Ectodermal cell (in vitro differentiated cells): ENCODE data around the gene SGCA.

Experiments used
- H3K27ac ChIP-seq: 2 replicates; pipeline ENCODE4 v1.7.0; 2013; ENCODE audit warnings: mild to moderate bottlenecking, low read depth, low read length; ENCODE audit not compliant: insufficient read depth, poor library complexity, severe bottlenecking
- H3K27me3 ChIP-seq: 2 replicates; pipeline ENCODE4 v1.7.0; 2013; ENCODE audit warnings: mild to moderate bottlenecking, low read length; ENCODE audit not compliant: insufficient read depth, control insufficient read depth, poor library complexity, severe bottlenecking
- H3K36me3 ChIP-seq: one replicate; pipeline ENCODE4 v1.7.0; 2013; ENCODE audit warnings: low read length; ENCODE audit not compliant: control insufficient read depth, insufficient read depth
- H3K4me1 ChIP-seq: one replicate; pipeline ENCODE4 v1.7.0; 2013; ENCODE audit warnings: low read length; ENCODE audit not compliant: control insufficient read depth, insufficient read depth
- H3K4me3 ChIP-seq: 2 replicates; pipeline ENCODE4 v1.7.0; 2013; ENCODE audit warnings: low read depth, low read length, control low read depth; ENCODE audit not compliant: insufficient read depth
- H3K9me3 ChIP-seq: 2 replicates; pipeline ENCODE4 v1.7.0; 2013; ENCODE audit warnings: mild to moderate bottlenecking, low read length, moderate library complexity; ENCODE audit not compliant: control insufficient read depth
- WGBS, 2 experiments: methylation state at CpG; one replicate each; pipeline ENCODE4 v1.1.7; 2013; ENCODE audit warnings: missing lambda C conversion rate in 2 of 2; 5-methylcytosine and 5-hydroxymethylcytosine counted together

The SGCA gene

DNA sequence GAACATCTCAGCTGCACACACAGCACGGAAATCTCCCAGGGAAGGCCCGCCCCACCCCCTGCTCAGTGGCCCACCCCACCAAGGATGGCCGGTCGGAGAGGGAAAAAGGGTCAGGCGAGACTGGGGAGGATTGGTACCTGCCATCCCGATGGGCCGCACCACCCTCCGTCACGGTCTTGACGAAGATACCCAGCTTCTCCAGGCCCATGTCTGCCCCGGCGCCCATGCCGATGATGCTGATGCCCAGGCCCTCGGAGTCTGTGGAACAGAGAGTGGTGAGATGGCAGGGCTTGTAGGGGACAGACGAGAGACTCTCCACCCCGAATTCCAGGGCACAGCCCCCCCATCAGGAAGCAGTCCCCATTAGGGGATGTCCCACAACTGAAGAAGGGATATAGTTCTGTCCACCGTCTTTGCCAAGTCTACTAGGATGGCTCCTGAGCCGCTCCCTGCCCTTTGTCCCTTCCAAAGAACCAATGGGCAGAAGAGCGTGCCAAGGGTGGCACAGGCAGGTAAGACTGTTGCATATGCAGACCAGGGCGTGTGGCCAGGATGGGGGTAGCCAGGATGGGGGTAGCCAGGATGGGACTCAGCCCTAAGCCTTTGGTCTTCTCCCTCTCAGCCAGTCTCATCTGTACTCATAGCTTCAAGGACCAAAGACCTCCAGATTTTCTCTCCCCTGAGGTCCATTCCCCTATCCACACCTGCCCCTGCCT is 22.2 kb upstream of the SGCA start:
- H3K4me1 ChIP-seq, result peaks cover 34% of the 10 kb centered on the region
- H3K27me3 ChIP-seq, result no peaks in the 10 kb centered on the region
- WGBS, 2 experiments, result 95 to 96% methylated on average over 20 of the region's 20 CpGs
- no peak overlapping the region for H3K27ac ChIP-seq
- no peak overlapping the region for H3K4me3 ChIP-seq
- H3K9me3 ChIP-seq, result no peaks in the 10 kb centered on the region
- peaks cover 44% of the 10 kb centered on the region for H3K36me3 ChIP-seq

DNA sequence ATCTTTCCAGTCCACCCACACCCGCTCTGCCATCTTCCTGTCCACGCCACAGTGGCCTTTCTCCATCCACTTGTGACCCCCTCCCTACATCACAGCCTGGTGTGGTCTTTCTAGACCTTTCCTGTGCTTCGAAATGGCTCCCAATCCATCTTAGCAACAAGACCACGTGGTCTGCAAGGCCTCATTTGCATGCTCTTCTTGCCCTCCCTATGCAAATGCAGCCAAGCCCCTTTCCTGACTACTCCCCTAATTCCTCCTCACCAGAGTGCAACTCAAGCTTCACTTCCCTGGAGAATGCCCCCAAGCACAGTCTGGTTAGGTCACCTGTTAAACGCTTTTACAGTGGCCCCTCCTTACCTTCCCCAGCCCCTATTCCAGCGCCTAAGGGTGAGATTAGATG is 21.4 kb upstream of the SGCA start:
- Histone ChIP-seq H3K27ac (no peak overlapping the region), H3K4me3 (no peak overlapping the region), H3K4me1 (peaks cover 34% of the 10 kb centered on the region), H3K27me3 (peaks cover 3% of the 10 kb centered on the region), H3K9me3 (no peaks in the 10 kb centered on the region), H3K36me3 (peaks cover 38% of the 10 kb centered on the region)
- WGBS, 2 experiments, result 87% methylated on average over 6 of the region's 6 CpGs

DNA sequence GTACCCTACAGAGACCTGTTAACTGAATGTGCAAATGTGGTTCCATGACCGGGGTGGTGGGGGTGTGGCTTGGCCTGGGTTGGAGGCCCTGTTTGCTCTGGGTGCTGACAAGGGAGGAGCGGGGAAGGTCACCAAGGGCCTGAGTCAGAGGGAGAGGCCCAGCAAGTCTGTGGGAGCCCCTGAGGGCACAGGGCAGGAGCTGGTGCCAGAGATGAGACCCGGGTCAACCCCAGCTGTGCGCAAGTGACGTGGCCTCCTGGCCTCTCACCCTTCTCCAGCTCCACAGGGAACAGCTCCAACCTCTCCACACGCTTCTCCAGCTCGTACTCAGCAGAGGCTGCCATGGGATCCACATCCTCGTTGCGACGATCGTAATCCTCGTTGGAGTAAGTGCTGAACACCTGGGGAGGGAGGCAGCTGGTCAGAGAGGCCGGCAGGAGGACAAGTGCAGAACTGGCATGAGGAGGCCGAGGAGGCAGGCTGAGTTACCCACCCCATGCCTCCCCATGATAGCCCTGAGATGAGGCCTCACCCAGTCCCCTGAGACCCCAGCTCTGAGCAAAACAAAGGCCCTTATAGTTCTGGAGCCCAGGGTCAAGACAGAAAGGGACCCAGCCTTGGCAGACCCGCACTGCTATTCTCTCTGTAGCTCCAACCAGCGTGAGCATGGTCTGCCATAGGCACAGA is 20.8 kb upstream of the SGCA start:
- peaks cover 9% of the 10 kb centered on the region for H3K27me3 ChIP-seq
- peaks cover 34% of the 10 kb centered on the region for H3K4me1 ChIP-seq
- peaks cover 38% of the 10 kb centered on the region for H3K36me3 ChIP-seq
- H3K27ac ChIP-seq, result no peak overlapping the region
- no peak overlapping the region for H3K4me3 ChIP-seq
- no peaks in the 10 kb centered on the region for H3K9me3 ChIP-seq
- 91% methylated on average over 16 of the region's 16 CpGs for WGBS, 2 experiments

DNA sequence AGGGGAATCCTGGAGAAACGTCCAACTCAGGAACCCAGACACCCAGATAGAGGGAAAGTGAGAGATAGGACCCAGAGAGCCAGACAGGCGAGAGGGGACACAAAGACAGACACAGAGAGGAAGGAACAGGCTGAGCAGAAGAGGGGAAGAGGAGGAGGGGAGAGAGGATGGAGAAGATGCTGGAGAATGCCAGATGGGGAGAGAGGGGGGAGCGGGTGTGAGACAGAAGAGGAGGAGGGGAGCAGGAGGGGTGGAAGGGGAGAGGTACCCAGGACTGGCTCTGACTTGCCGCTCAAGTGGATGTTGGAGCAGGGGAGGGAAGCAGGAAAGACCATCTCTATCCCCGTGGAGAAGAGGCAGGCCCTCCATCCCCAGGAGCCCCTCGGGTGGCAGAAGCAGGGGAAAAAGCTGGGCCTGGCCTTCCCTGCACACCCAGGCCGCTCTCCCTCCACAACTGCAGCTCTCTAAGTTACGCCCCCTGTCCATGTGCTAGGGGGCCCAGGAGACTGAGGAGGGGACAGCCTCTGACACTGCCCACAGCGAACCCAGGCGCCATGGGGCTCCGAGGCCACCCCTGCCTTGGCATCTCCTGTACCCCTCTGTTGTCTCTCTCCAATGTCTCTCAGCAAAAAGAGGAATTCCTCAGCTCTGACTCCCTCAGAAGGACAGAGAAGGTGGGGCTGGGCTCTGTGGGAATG is 20.1 kb upstream of the SGCA start:
- H3K36me3 ChIP-seq, result peaks cover 33% of the 10 kb centered on the region

DNA sequence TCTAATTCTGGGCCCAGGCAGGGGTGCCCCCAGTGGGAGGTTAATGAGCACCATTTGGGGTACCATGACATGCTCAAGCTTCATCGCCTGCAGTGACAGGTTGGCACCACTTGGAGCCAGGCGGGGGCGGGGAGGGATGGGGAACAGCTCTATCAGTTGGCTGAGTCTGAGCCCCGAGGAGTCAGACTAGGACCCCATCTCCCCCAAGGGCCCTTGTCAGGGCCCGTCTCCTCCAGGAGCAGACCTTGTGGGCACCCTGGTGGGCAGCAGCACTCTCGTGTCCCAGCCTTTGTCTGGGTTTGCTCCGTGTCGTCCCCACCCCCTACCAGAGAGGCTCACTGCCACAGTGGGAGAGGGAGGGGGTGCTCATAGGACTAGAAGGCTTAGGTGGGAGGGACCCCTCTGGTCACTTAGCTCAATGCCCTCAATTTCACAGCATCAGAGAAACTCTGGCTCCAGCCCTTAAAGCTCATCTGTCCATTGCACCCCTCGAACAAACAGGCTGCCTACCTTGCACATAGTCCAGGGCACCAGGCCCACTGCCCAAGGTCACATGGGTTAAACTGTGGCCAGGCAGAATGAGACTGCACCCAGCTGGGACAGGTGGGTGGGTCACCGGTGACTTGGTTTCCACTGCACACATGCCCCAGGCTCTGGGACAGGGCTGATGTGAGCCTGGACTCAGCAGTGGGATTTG is 19.4 kb upstream of the SGCA start:
- 68 to 81% methylated on average over 8 to 10 of the region's 10 CpGs for WGBS, 2 experiments
- Histone ChIP-seq H3K4me3 (no peak overlapping the region), H3K27ac (no peak overlapping the region), H3K36me3 (peaks cover 27% of the 10 kb centered on the region), H3K4me1 (peaks cover 28% of the 10 kb centered on the region), H3K9me3 (no peaks in the 10 kb centered on the region), H3K27me3 (peaks cover 16% of the 10 kb centered on the region)

More for the DNA sequence above, 20.1 kb upstream of the SGCA start:
- Histone ChIP-seq H3K9me3 (no peaks in the 10 kb centered on the region), H3K4me1 (peaks cover 28% of the 10 kb centered on the region), H3K27me3 (peaks cover 16% of the 10 kb centered on the region), H3K27ac (no peak overlapping the region), H3K4me3 (no peak overlapping the region)
- WGBS, 2 experiments, result 82 to 85% methylated on average over 11 of the region's 11 CpGs

DNA sequence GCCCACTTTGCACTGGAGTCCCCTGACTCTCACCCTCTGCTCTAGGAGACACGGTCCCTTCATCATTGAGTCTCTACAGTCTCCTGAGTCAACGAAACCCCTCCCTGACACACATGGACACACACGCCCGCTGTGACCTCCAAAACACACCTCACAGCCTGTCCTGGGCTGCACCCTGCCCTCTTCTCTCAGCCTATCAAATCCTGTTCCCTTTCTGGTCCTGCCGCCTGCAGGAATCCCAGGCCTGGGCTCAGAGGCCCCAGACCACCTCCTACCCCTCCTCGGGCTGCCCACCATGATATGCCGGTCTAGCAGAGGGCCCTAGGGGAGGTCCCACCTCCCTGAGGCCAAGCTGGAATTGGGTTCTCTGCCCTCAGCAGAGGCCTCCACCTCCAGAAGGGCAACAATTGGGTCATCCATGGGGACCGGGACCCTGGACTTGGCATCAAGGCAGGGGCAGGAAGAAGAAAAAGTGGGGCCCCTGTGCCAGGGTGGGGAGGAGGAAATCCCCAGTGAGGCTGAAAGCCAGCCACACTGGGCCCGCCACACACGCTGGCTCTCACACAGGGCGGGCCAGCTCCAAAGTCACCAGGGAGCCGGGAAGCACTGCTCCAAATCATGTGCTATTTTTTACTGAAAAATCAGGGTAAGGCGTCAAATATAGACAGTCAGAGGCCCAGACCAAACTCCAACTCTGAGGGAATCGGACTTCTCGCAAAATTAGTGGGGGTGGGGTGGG is 18.7 kb upstream of the SGCA start:
- H3K4me3 ChIP-seq, result peak overlapping the region; percentile 10
- no peaks in the 10 kb centered on the region for H3K9me3 ChIP-seq
- H3K36me3 ChIP-seq, result peaks cover 21% of the 10 kb centered on the region
- no peak overlapping the region for H3K27ac ChIP-seq
- WGBS, 2 experiments, result 79 to 80% methylated on average over 13 to 14 of the region's 15 CpGs
- peaks cover 28% of the 10 kb centered on the region for H3K4me1 ChIP-seq
- H3K27me3 ChIP-seq, result peaks cover 16% of the 10 kb centered on the region

DNA sequence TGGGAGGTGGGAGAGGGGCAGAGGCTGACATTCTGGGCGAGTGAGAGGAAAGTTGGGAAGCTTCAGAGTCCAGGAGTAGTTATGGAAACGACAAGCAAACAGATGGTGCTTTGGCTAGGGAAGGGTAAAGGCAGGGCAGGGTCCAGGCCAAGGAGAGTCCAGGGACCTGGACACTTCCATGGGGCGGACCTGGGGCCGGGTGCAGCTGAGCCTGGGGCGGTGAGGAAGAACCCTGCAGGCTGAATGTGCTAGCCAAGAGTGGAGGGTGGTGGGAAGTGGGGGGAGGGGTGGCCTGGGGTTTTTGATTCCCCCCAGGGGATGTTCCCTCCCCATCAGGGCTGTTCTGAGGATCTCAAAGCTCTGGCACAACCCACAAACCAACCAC is 18.0 kb upstream of the SGCA start:
- Histone ChIP-seq H3K27me3 (peaks cover 16% of the 10 kb centered on the region), H3K27ac (no peak overlapping the region), H3K4me3 (peak overlapping the region; percentile 70), H3K36me3 (peaks cover 15% of the 10 kb centered on the region), H3K9me3 (no peaks in the 10 kb centered on the region), H3K4me1 (peaks cover 35% of the 10 kb centered on the region)
- WGBS, 2 experiments, result 32 to 36% methylated on average over 5 of the region's 5 CpGs

DNA sequence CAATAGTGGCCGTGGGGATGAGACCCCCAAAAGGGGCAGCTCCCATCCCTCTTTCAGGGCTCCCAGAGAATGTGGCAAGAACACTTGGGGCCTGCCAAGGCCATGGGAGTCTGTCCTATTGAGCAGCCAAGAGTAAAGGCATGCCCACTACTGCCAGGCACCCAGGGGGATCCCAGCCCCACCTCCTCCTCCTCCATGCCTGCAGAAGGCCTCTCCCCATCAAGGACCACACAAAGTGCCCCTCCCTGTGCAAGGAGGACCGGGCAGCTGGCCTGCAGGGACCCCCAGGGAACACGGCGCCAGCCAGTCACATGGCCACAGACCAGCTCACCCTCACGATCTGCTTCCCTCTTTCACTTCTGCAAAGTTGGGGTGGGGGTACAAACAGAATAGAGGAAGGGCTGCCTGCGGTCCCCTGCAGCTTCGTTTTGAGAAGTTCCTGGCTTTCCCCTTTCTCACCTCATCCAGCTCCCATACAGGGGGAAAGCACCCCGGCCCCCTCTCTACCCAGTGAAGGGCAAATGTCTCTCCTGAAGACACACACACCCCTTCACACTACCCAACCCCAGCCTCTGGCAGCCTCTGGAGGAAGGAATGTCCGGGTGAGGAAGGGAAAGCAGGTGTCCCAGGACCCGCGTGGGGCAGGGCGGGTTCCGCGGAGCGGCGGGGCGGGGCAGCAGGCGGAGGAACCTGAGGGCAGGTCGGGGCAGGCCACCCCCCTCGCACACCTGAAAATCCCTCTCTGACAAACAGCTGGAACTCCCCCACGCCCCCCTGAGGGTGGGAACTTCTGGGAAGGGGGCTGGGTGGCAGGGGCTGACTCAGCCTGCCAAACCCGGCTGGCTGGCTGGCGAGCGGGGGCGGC is 17.3 kb upstream of the SGCA start:
- Histone ChIP-seq H3K4me3 (peak overlapping the region; percentile 70), H3K27ac (no peak overlapping the region), H3K27me3 (peaks cover 16% of the 10 kb centered on the region), H3K4me1 (peaks cover 38% of the 10 kb centered on the region), H3K36me3 (peaks cover 14% of the 10 kb centered on the region), H3K9me3 (no peaks in the 10 kb centered on the region)
- 3 to 5% methylated on average over 25 of the region's 25 CpGs for WGBS, 2 experiments

DNA sequence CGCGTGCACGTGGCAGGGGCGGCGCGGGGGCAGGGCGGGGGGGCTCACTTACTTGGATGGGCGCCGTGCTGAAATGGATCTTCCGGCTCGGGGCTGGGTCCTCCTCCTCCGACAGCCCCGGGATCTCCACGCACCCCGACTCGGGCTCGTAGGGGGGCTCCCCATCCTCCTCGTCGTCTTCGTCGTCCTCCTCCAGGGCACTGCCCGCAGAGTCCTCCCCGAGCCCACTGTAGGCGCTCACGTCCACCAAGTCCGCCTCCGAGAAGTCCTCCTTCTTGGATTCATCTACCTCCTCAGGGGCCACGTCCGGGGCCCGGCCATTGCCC is 16.8 kb upstream of the SGCA start:
- 1% methylated on average over 30 of the region's 30 CpGs for WGBS, 2 experiments
- Histone ChIP-seq H3K4me3 (peak overlapping the region; percentile 70), H3K27me3 (peaks cover 16% of the 10 kb centered on the region), H3K4me1 (peaks cover 38% of the 10 kb centered on the region), H3K9me3 (no peaks in the 10 kb centered on the region), H3K36me3 (peaks cover 8% of the 10 kb centered on the region), H3K27ac (no peak overlapping the region)
